IMR-90 (cell line): ENCODE measurements around the gene SPATS2L. TPM values are rescaled to one million over a fixed set of nuclear protein-coding genes. Genes with fewer than 3 reads are reported as not detected.

Experiments
- ATAC-seq: fragments of 200-7000 bp; cut with Tn5 transposase; 2 replicates; pipeline ENCODE4 v1.9.1; 2020; ENCODE audit warnings: low read depth, mild to moderate bottlenecking, moderate library complexity
- BruUV-seq: library from RNA; stranded (reverse); fragments of 400-500 nt; replicated peaks from 2 replicates; lab custom pipeline; 2021; lab: Mats Ljungman, UMichigan
- CTCF ChIA-PET: fragments of 300-600 bp; formaldehyde crosslinking; extraction: SDS; loops from one replicate; lab custom pipeline; 2021; ENCODE audit warnings: antibody characterized with exemption; lab: Yijun Ruan, JAX
- POLR2A ChIA-PET: fragments of 300-600 bp; sonication (Branson Sonifier 250); formaldehyde crosslinking; loops from one replicate; lab custom pipeline; 2022; ENCODE audit warnings: antibody characterized with exemption; ENCODE audit not compliant: unreplicated experiment; lab: Charles Lee
- DNase-seq: peaks from one replicate; pipeline ENCODE4 v3.0.0; 2013
- H2AFZ ChIP-seq: replicated peaks from 2 replicates; pipeline ENCODE3; 2013; ENCODE audit warnings: low read length, mild to moderate bottlenecking; ENCODE audit not compliant: poor library complexity
- H2AK5ac ChIP-seq: 2 replicates; pipeline ENCODE4 v1.6.1; 2013; ENCODE audit warnings: low read depth, low read length, inconsistent platforms
- H2AK9ac ChIP-seq: replicated peaks from 2 replicates; pipeline ENCODE3; 2013; ENCODE audit warnings: mild to moderate bottlenecking, low read depth, low read length, moderate library complexity; ENCODE audit not compliant: poor library complexity
- H2BK120ac ChIP-seq: 2 replicates; pipeline ENCODE4 v1.6.1; 2013; ENCODE audit warnings: low read depth, low read length, inconsistent platforms
- H2BK15ac ChIP-seq: 3 replicates; pipeline ENCODE4 v1.6.1; 2013; ENCODE audit warnings: low read depth, low read length, inconsistent platforms
- H2BK20ac ChIP-seq: 2 replicates; pipeline ENCODE4 v1.6.1; 2013; ENCODE audit warnings: low read depth, mild to moderate bottlenecking, inconsistent platforms, low read length, moderate library complexity
- H2BK5ac ChIP-seq: 2 replicates; pipeline ENCODE4 v1.6.1; 2013; ENCODE audit warnings: mild to moderate bottlenecking, low read depth, low read length, inconsistent platforms; ENCODE audit not compliant: poor library complexity, severe bottlenecking
- H3K14ac ChIP-seq: replicated peaks from 2 replicates; pipeline ENCODE4 v1.6.1; 2013; ENCODE audit warnings: low read depth, low read length, inconsistent platforms
- H3K18ac ChIP-seq: 2 replicates; pipeline ENCODE4 v1.6.1; 2013; ENCODE audit warnings: low read depth, low read length, control low read depth
- H3K23ac ChIP-seq: 2 replicates; pipeline ENCODE4 v1.6.1; 2013; ENCODE audit warnings: low read depth, low read length, inconsistent platforms
- H3K27ac ChIP-seq: 2 replicates; pipeline ENCODE4 v1.5.1; 2013; ENCODE audit warnings: mild to moderate bottlenecking, control low read depth, low read length; ENCODE audit not compliant: insufficient read depth
- H3K27me3 ChIP-seq: 2 replicates; pipeline ENCODE4 v1.6.1; 2013; ENCODE audit warnings: low read length; ENCODE audit not compliant: control insufficient read depth, insufficient read depth
- H3K36me3 ChIP-seq: 2 replicates; pipeline ENCODE4 v1.6.1; 2013; ENCODE audit warnings: low read length, mixed read lengths; ENCODE audit not compliant: control insufficient read depth, insufficient read depth
- H3K4ac ChIP-seq: 2 replicates; pipeline ENCODE4 v1.6.1; 2013; ENCODE audit warnings: low read depth, low read length, inconsistent platforms
- H3K4me1 ChIP-seq: 2 replicates; pipeline ENCODE4 v1.6.1; 2013; ENCODE audit warnings: low read length, mixed read lengths; ENCODE audit not compliant: control insufficient read depth, insufficient read depth
- H3K4me2 ChIP-seq: 2 replicates; pipeline ENCODE4 v1.6.1; 2013; ENCODE audit warnings: low read depth, mild to moderate bottlenecking, control low read depth, low read length, moderate library complexity
- H3K4me3 ChIP-seq: 2 replicates; pipeline ENCODE4 v1.5.1; 2013; ENCODE audit warnings: low read depth, mild to moderate bottlenecking, control low read depth, low read length, moderate library complexity; ENCODE audit not compliant: insufficient read depth
- H3K56ac ChIP-seq: 2 replicates; pipeline ENCODE4 v1.6.1; 2013; ENCODE audit warnings: low read length, inconsistent platforms; ENCODE audit not compliant: insufficient read depth; ENCODE audit errors: extremely low read depth
- H3K79me1 ChIP-seq, 2 experiments: 2 replicates each; pipeline ENCODE4 v1.6.1; 2013; ENCODE audit warnings: low read length in 2 of 2, inconsistent platforms in 1 of 2, low read depth in 1 of 2
- H3K9ac ChIP-seq: 2 replicates; pipeline ENCODE4 v1.6.1; 2013; ENCODE audit warnings: low read depth, low read length, control low read depth
- H3K9me1 ChIP-seq: 2 replicates; pipeline ENCODE4 v1.6.1; 2013; ENCODE audit warnings: low read length, inconsistent platforms; ENCODE audit not compliant: insufficient read depth
- H3K9me3 ChIP-seq: 2 replicates; pipeline ENCODE4 v1.6.1; 2013; ENCODE audit warnings: low read length; ENCODE audit not compliant: control insufficient read depth, insufficient read depth
- H4K20me1 ChIP-seq: 2 replicates; pipeline ENCODE4 v1.6.1; 2013; ENCODE audit warnings: low read length, inconsistent platforms; ENCODE audit not compliant: insufficient read depth
- H4K5ac ChIP-seq: 2 replicates; pipeline ENCODE4 v1.6.1; 2013; ENCODE audit warnings: mild to moderate bottlenecking, low read depth, low read length, control low read depth
- H4K8ac ChIP-seq, 2 experiments: 2 replicates each; pipeline ENCODE4 v1.6.1; 2013; ENCODE audit warnings: low read depth in 2 of 2, low read length in 2 of 2, control low read depth in 1 of 2, inconsistent platforms in 1 of 2
- H4K91ac ChIP-seq: 2 replicates; pipeline ENCODE4 v1.6.1; 2013; ENCODE audit warnings: low read depth, low read length, inconsistent platforms; ENCODE audit not compliant: insufficient read depth
- MAZ ChIP-seq: IDR thresholded peaks from 2 replicates; pipeline ENCODE4 v1.6.1; 2012; ENCODE audit warnings: low read depth, mild to moderate bottlenecking, low read length, improper control_type of control experiment, moderate library complexity, borderline replicate concordance
- MXI1 ChIP-seq: IDR thresholded peaks from 2 replicates; pipeline ENCODE4 v1.6.1; 2012; ENCODE audit warnings: low read depth, mild to moderate bottlenecking, low read length, moderate library complexity, borderline replicate concordance
- RAD21 ChIP-seq: IDR thresholded peaks from 2 replicates; pipeline ENCODE4 v1.6.1; 2012; ENCODE audit warnings: low read length, improper control_type of control experiment
- WGBS, 2 experiments: methylation state at CpG; one replicate each; pipeline versions ENCODE4 v1.1.5 to v1.1.7; 2013; ENCODE audit warnings: missing lambda C conversion rate in 2 of 2; ENCODE audit not compliant: insufficient read length in 1 of 2; ENCODE audit errors: extremely low coverage in 2 of 2; 5-methylcytosine and 5-hydroxymethylcytosine counted together
- dilution Hi-C: fragments of 300-500 bp; cut with HindIII; formaldehyde crosslinking; loops from one replicate; pipeline ENCODE4 v1.14.3; 2018; ENCODE audit warnings: low sequenced_read_pairs; ENCODE audit not compliant: unreplicated experiment
- in situ Hi-C: fragments of 300-500 bp; cut with MboI; formaldehyde crosslinking; loops from 3 replicates; pipeline ENCODE4 v1.14.3; 2019; ENCODE audit warnings: low sequenced_read_pairs, inconsistent platforms, mixed read lengths
- intact Hi-C: fragments of 100-400 bp; cut with micrococcal nuclease; formaldehyde crosslinking; loops from 2 replicates; pipeline ENCODE4 v1.10.0; 2022
- polyA plus RNA-seq, 3 experiments: library from polyadenylated mRNA; depleted of rRNA; stranded (reverse); fragments of >200 nt; gene quantifications; 2 replicates each; pipeline ENCODE4 v1.2.3, GENCODE V29; 2012; ENCODE audit warnings: low replicate concordance in 1 of 3
- total RNA-seq: library from RNA; depleted of rRNA; stranded (reverse); fragments of >200 nt; gene quantifications from 2 replicates; pipeline ENCODE4 v1.2.3, GENCODE V29; 2012
- TF ChIP-seq, protein P1 (sequence below): fragments of 150-350 bp; IDR thresholded peaks from 2 replicates; pipeline ENCODE4 v1.6.1; 2017; ENCODE audit warnings: mild to moderate bottlenecking, antibody characterized with exemption, low read length, low read depth

The SPATS2L gene
- total and polyA plus RNA-seq, 2 of the 4 experiments (the other 2 are of a cell fraction): 118 to 155 TPM

DNA sequence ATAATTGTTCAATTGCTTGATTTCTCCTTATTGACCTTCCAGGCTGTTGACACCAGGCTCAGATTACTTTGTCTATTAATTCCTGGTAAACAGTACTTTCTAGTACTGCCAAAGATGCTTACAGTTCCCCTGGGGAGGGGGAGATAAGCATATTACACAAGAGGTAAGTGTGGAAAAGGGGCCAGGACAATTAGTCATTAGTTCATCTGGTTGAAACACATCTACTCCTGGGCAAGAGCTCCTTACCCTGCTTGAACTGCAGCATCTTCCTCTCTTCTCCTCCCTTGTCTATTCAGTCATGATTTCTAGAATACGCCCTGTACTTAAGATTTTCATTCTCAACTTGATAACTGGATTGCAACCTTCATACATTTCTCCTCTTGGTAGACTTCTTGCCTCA is 10.4 kb upstream of the SPATS2L start:
- H3K14ac ChIP-seq: no peak overlapping the region

More for the DNA sequence above, 10.4 kb upstream of the SPATS2L start:
- no peaks in the 10 kb centered on the region; the same call in 1 of the 2 replicates for H3K27me3 ChIP-seq
- no peak overlapping the region for H3K4me3 ChIP-seq
- H3K9me3 ChIP-seq: no peaks in the 10 kb centered on the region
- H2BK15ac ChIP-seq: no peak overlapping the region
- no peak overlapping the region for H3K4ac ChIP-seq
- dilution Hi-C loops: no loop called here
- no peaks in the 10 kb centered on the region for H4K20me1 ChIP-seq
- no peak overlapping the region for H3K4me2 ChIP-seq
- H4K91ac ChIP-seq: no peak overlapping the region
- H3K18ac ChIP-seq: no peak overlapping the region
- ATAC-seq (no peak), DNase-seq (no peak)
- TF ChIP-seq MXI1: no peak
- no peak for TF ChIP-seq RAD21
- no peak for TF ChIP-seq MAZ
- TF ChIP-seq, protein P1, sequence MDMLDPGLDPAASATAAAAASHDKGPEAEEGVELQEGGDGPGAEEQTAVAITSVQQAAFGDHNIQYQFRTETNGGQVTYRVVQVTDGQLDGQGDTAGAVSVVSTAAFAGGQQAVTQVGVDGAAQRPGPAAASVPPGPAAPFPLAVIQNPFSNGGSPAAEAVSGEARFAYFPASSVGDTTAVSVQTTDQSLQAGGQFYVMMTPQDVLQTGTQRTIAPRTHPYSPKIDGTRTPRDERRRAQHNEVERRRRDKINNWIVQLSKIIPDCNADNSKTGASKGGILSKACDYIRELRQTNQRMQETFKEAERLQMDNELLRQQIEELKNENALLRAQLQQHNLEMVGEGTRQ: no peak
- H4K5ac ChIP-seq: no peak overlapping the region
- no peak overlapping the region for H2AFZ ChIP-seq
- peaks cover 7% of the 10 kb centered on the region; the same call in 1 of the 2 replicates for H3K9me1 ChIP-seq
- in situ Hi-C loops: no loop called here
- WGBS, 2 experiments: 86% methylated on average over 1 of the region's 1 CpG; no CpG with 5 or more reads in 1 of the 2 experiments
- H2AK9ac ChIP-seq: no peak overlapping the region
- H3K27ac ChIP-seq: no peak overlapping the region
- H2AK5ac ChIP-seq: no peak overlapping the region
- no peak overlapping the region for H4K8ac ChIP-seq
- ChIA-PET POLR2A (no interaction called here), CTCF (no interaction called here)
- no peak overlapping the region for H3K56ac ChIP-seq
- no peaks in the 10 kb centered on the region for H3K36me3 ChIP-seq
- 0 out of 4 replicates have a peak, but pooled peaks cover 0 to 3% of the 10 kb centered on the region in 2 experiments for H3K79me1 ChIP-seq
- no peak overlapping the region for H2BK5ac ChIP-seq
- H3K4me1 ChIP-seq: peaks cover 9% of the 10 kb centered on the region
- no peak overlapping the region for H3K23ac ChIP-seq
- H2BK120ac ChIP-seq: no peak overlapping the region
- no TSS peak for BruUV-seq
- intact Hi-C loops: no loop called here
- H3K9ac ChIP-seq: no peak overlapping the region
- H2BK20ac ChIP-seq: no peak overlapping the region
